PC-9 (cell line): ENCODE measurements around the gene COL4A1. TPM values are rescaled to one million over a fixed set of nuclear protein-coding genes. Genes with fewer than 3 reads are reported as not detected.

Experiments
- BruUV-seq: library from RNA; stranded (reverse); fragments of 400-500 nt; replicated peaks from 2 replicates; lab custom pipeline; 2021; lab: Mats Ljungman, UMichigan
- CTCF ChIA-PET: fragments of 300-600 bp; sonication (Branson Sonifier 250); formaldehyde crosslinking; loops from one replicate; lab custom pipeline; 2022; ENCODE audit warnings: antibody characterized with exemption; lab: Charles Lee
- POLR2A ChIA-PET: fragments of 300-600 bp; sonication (Branson Sonifier 250); formaldehyde crosslinking; loops from one replicate; lab custom pipeline; 2022; ENCODE audit warnings: antibody characterized with exemption; ENCODE audit not compliant: unreplicated experiment; lab: Charles Lee
- DNase-seq, 2 experiments: peaks; one replicate each; pipeline versions ENCODE4 v3.0.0 to v3.0.0-alpha.2; 2015 to 2022; ENCODE audit warnings: mixed read lengths in 1 of 2
- H2AFZ ChIP-seq: fragments of 200-600 bp; sonication (generic); 2 replicates; pipeline ENCODE4 v1.8.1; 2017; ENCODE audit warnings: antibody characterized with exemption
- H3F3A ChIP-seq: fragments of 200-600 bp; sonication (generic); 2 replicates; pipeline ENCODE4 v1.8.1; 2017; ENCODE audit warnings: antibody characterized with exemption, mild to moderate bottlenecking, low read depth; ENCODE audit not compliant: insufficient read depth
- H3K27ac ChIP-seq: fragments of 200-600 bp; sonication (generic); 2 replicates; pipeline ENCODE4 v1.6.1; 2016; ENCODE audit warnings: mixed run types
- H3K27me3 ChIP-seq: fragments of 200-600 bp; sonication (generic); 2 replicates; pipeline ENCODE4 v1.6.1; 2016; ENCODE audit warnings: low read depth, mixed run types; ENCODE audit not compliant: insufficient read depth
- H3K36me3 ChIP-seq: fragments of 200-600 bp; sonication (generic); 2 replicates; pipeline ENCODE4 v1.6.1; 2016; ENCODE audit warnings: low read depth, mixed run types
- H3K4me1 ChIP-seq: fragments of 200-600 bp; sonication (generic); replicated peaks from 2 replicates; pipeline ENCODE4 v1.6.1; 2016; ENCODE audit warnings: mixed run types; ENCODE audit not compliant: insufficient read depth
- H3K4me2 ChIP-seq: fragments of 200-600 bp; sonication (generic); 2 replicates; pipeline ENCODE4 v1.6.1; 2017; ENCODE audit warnings: mixed run types
- H3K4me3 ChIP-seq: fragments of 200-600 bp; sonication (generic); 2 replicates; pipeline ENCODE4 v1.6.1; 2016; ENCODE audit warnings: mixed run types
- H3K79me2 ChIP-seq: fragments of 200-600 bp; sonication (generic); 2 replicates; pipeline ENCODE4 v1.6.1; 2017; ENCODE audit warnings: low read depth, mixed run types
- H3K9me2 ChIP-seq: fragments of 200-600 bp; sonication (generic); 2 replicates; pipeline ENCODE4 v1.8.1; 2017; ENCODE audit warnings: mild to moderate bottlenecking; ENCODE audit not compliant: insufficient read depth
- H3K9me3 ChIP-seq: fragments of 200-600 bp; sonication (generic); 2 replicates; pipeline ENCODE4 v1.8.1; 2016; ENCODE audit warnings: low read depth; ENCODE audit not compliant: insufficient read depth
- H4K20me1 ChIP-seq: fragments of 200-600 bp; sonication (generic); 2 replicates; pipeline ENCODE4 v1.8.1; 2017; ENCODE audit not compliant: insufficient read depth
- EZH2 ChIP-seq: fragments of 200-600 bp; sonication (generic); IDR thresholded peaks from 2 replicates; pipeline ENCODE4 v1.8.0; 2017; ENCODE audit warnings: antibody characterized with exemption, low read depth
- intact Hi-C: fragments of 100-400 bp; cut with micrococcal nuclease; formaldehyde crosslinking; loops from one replicate; pipeline ENCODE4 v1.10.0; 2022; ENCODE audit not compliant: unreplicated experiment
- total RNA-seq: library from RNA; stranded (reverse); gene quantifications from 2 replicates; pipeline ENCODE4 v1.2.3, GENCODE V29; 2021
- TF ChIP-seq, protein P1 (sequence below): fragments of 200-600 bp; sonication (generic); conservative IDR thresholded peaks from 2 replicates; pipeline ENCODE4 v1.6.1; 2017; ENCODE audit warnings: mixed run types, antibody characterized with exemption, mild to moderate bottlenecking, moderate library complexity

Gene COL4A1
- total RNA-seq, 1 experiment from 2014 or later, result 24.5 TPM

DNA sequence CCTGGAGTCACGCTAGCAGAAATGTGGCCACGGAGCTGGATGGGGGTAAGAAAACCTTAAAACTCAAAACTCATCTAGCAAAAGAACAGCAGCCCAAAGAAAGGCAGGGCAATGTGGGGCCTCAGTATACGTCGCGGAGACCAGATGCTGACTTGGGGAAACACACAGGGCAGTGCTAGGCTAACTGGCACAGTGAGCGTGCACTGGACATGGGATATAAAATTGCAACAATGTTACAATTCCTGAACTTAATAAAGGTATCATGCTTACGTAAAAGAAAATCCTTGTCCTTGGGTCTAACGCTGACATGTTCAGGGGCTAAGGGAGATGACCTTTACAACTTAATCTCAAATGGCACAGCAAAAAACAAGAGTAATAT, 40.5 kb downstream of the COL4A1 start:
- H3K27ac ChIP-seq, result no peak overlapping the region
- H3K79me2 ChIP-seq, result no peaks in the 10 kb centered on the region

GRCh38 chr13:110265682-110266430, 41.1 kb downstream of the COL4A1 start:
- Histone ChIP-seq H3F3A (no peaks in the 10 kb centered on the region), H2AFZ (no peak overlapping the region), H3K79me2 (no peaks in the 10 kb centered on the region), H3K36me3 (no peaks in the 10 kb centered on the region), H3K4me2 (no peak overlapping the region), H3K4me3 (no peak overlapping the region), H3K4me1 (no peaks in the 10 kb centered on the region), H3K27me3 (no peaks in the 10 kb centered on the region), H3K9me3 (no peaks in the 10 kb centered on the region), H3K9me2 (no peaks in the 10 kb centered on the region), H4K20me1 (no peaks in the 10 kb centered on the region), H3K27ac (no peak overlapping the region)
- no peak for DNase-seq
- no TSS peak for BruUV-seq
- intact Hi-C loops, result no loop called here
- POLR2A ChIA-PET, result no interaction called here
- TF ChIP-seq, protein P1, sequence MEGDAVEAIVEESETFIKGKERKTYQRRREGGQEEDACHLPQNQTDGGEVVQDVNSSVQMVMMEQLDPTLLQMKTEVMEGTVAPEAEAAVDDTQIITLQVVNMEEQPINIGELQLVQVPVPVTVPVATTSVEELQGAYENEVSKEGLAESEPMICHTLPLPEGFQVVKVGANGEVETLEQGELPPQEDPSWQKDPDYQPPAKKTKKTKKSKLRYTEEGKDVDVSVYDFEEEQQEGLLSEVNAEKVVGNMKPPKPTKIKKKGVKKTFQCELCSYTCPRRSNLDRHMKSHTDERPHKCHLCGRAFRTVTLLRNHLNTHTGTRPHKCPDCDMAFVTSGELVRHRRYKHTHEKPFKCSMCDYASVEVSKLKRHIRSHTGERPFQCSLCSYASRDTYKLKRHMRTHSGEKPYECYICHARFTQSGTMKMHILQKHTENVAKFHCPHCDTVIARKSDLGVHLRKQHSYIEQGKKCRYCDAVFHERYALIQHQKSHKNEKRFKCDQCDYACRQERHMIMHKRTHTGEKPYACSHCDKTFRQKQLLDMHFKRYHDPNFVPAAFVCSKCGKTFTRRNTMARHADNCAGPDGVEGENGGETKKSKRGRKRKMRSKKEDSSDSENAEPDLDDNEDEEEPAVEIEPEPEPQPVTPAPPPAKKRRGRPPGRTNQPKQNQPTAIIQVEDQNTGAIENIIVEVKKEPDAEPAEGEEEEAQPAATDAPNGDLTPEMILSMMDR, result no peak
- no peak for TF ChIP-seq EZH2
- CTCF ChIA-PET, result no interaction called here

More for the DNA sequence above, 40.5 kb downstream of the COL4A1 start:
- H3K4me2 ChIP-seq, result no peak overlapping the region
- no peaks in the 10 kb centered on the region for H3K36me3 ChIP-seq
- H3K4me1 ChIP-seq, result no peaks in the 10 kb centered on the region
- intact Hi-C loops, result no loop called here
- no peak for TF ChIP-seq EZH2
- TF ChIP-seq, protein P1, result no peak
- no peaks in the 10 kb centered on the region for H3K9me3 ChIP-seq
- no TSS peak for BruUV-seq
- no peak overlapping the region for H2AFZ ChIP-seq
- H3K27me3 ChIP-seq, result no peaks in the 10 kb centered on the region
- H3K9me2 ChIP-seq, result no peaks in the 10 kb centered on the region
- no peaks in the 10 kb centered on the region for H4K20me1 ChIP-seq
- no peak for DNase-seq
- ChIA-PET CTCF (no interaction called here), POLR2A (no interaction called here)
- no peak overlapping the region for H3K4me3 ChIP-seq
- no peaks in the 10 kb centered on the region for H3F3A ChIP-seq

DNA sequence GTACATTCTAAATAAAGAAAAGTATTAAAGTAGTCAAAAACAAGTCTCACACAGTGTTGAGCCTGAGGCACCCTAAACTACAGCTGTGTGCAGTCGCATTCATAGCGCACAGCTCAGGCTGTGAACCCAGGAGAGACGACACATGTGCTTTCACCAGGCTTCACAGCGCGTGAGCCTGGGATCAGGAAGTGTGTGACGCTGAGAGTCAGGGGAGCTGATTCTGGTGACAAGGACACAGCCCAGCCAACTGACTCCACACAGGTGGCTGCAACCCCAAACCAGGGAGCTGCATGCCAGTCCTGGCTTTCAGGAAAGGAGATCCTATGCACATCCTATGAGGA, 41.6 kb downstream of the COL4A1 start:
- no peak overlapping the region for H3K27ac ChIP-seq
- intact Hi-C loops, result no loop called here
- no peaks in the 10 kb centered on the region for H3K36me3 ChIP-seq
- no peak overlapping the region for H2AFZ ChIP-seq
- no peak for DNase-seq
- H3F3A ChIP-seq, result no peaks in the 10 kb centered on the region
- no peaks in the 10 kb centered on the region for H4K20me1 ChIP-seq
- no peaks in the 10 kb centered on the region for H3K79me2 ChIP-seq
- H3K9me2 ChIP-seq, result no peaks in the 10 kb centered on the region
- no TSS peak for BruUV-seq
- no peaks in the 10 kb centered on the region for H3K9me3 ChIP-seq
- POLR2A ChIA-PET, result no interaction called here
- no peaks in the 10 kb centered on the region for H3K27me3 ChIP-seq
- H3K4me3 ChIP-seq, result no peak overlapping the region
- no peaks in the 10 kb centered on the region for H3K4me1 ChIP-seq
- no peak overlapping the region for H3K4me2 ChIP-seq
- no peak for TF ChIP-seq EZH2
- TF ChIP-seq, protein P1, result no peak
- CTCF ChIA-PET, result no interaction called here
